ENCODE measurements around the gene RIC1.
"Not testable (repeated sequence)": the region's sequence is repeated elsewhere in the genome, so short reads cannot be mapped to it uniquely, and the experiment has no call there.

The RIC1 gene, protein sequence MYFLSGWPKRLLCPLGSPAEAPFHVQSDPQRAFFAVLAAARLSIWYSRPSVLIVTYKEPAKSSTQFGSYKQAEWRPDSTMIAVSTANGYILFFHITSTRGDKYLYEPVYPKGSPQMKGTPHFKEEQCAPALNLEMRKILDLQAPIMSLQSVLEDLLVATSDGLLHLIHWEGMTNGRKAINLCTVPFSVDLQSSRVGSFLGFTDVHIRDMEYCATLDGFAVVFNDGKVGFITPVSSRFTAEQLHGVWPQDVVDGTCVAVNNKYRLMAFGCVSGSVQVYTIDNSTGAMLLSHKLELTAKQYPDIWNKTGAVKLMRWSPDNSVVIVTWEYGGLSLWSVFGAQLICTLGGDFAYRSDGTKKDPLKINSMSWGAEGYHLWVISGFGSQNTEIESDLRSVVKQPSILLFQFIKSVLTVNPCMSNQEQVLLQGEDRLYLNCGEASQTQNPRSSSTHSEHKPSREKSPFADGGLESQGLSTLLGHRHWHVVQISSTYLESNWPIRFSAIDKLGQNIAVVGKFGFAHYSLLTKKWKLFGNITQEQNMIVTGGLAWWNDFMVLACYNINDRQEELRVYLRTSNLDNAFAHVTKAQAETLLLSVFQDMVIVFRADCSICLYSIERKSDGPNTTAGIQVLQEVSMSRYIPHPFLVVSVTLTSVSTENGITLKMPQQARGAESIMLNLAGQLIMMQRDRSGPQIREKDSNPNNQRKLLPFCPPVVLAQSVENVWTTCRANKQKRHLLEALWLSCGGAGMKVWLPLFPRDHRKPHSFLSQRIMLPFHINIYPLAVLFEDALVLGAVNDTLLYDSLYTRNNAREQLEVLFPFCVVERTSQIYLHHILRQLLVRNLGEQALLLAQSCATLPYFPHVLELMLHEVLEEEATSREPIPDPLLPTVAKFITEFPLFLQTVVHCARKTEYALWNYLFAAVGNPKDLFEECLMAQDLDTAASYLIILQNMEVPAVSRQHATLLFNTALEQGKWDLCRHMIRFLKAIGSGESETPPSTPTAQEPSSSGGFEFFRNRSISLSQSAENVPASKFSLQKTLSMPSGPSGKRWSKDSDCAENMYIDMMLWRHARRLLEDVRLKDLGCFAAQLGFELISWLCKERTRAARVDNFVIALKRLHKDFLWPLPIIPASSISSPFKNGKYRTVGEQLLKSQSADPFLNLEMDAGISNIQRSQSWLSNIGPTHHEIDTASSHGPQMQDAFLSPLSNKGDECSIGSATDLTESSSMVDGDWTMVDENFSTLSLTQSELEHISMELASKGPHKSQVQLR (N-terminal part only)

DNA sequence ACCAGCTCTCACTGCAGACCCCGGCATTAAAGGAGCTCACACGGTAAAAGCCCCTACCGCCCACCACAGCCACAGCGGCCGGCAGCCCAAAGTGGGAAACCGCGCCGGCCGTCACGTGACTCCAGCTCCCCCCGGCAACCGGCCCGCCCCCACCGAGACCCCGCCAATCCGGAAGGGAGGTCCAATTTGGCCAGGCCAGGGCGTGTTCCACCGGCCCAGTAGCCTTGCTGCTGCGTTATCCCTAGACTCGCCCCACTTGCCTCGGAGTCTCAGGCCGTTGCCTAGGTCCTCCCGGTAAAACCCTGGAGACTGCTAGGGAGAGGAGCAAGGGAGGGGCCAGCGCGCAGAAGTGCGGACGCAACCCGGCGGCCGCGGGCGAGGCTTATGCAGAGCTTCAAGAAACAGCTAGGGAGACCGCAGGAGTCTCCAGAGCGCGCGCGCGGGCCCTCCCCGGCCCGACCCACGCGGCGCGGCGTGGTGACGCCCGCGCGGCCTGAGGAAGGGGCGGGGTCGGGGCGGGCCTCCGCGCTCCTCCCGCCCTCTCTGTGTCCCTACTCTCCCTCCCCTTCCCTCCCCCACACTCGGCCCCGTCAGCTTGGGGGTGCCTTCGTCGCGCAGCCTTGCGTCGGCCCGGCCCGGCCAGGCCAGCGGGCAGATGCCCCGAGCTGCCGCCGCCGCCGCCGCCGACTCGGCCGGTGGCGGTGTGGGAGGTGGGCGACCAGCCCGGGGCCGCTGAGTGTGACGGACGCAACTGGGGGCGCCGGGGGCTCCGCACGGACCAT is at the start of gene RIC1:
RIC1 (plus strand) TSS at position 578 of the 782 bp plus-strand sequence; CDS start at position 781, 203 bp downstream.
- peak; percentile 88 for DNase-seq

DNA sequence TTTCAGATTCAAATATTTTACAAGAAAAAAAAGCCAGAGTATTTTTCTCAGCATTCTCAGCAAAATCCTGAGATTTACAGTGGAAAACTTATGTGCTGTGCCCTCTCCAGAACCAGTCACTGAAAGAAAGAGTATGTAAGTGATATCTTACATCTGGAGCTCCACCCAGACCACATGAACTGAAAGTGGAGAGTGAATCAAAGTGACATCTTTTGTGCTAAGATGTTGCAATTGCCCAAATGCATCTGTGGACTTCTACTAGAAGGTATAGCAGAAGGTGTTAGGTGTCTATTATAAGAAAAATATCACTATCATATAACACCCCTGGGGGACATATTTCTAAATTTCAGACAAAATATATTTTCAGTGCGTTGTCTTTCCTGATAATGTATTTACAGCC is 49.0 kb upstream of the RIC1 start:
- no peak for DNase-seq

DNA sequence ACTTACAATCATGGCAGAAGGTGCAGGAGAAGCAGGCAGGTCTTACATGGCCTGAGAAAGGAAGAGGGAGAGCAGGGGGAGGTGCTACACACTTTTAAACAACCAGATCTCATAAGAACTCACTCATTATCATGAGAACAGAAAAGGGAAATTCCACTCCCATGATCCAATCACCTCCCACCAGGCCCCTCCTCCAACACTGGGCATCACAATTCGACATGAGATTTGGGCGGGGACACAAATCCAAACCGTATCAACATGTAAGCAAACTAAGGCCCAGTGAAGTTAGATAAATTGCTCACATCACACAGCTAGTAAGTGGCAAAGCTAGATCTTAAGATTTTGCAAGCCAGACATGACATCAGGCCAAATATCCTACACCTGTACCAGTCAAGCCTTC is 48.3 kb upstream of the RIC1 start:
- DNase-seq: no peak

DNA sequence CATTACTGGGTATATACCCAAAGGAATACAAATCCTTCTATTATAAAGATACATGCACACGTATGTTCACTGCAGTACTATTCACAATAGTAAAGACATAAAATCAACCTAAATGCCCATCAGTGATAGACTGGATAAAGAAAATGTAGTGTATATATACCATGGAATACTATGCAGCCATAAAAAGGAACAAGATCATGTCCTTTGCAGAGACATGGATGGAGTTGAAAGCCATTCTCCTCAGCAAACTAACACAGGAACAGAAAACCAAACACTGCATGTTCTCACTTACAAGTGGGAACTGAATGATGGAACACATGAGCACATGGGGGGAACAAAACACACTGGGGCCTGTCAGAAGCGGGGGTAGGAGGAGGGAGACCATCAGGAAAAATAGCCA is 47.2 kb upstream of the RIC1 start:
- not testable (repeated sequence) for DNase-seq

DNA sequence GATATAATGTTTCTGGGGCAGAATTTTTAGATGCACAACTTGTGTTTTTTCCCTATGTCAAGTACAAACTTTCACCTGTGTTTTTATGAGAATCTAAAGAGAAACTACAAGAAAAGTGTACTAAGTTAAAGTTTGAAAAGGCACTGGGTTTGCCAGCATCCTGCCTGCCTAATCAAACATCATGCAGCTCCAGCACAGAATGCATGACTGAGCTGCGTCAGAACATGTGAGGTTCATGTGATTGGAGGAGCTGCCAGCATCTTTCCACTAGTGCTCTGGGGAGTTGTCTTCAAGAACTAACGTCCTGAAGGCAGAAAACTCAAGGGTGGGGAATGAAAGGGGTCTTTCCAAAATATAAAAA is 46.1 kb upstream of the RIC1 start:
- no peak for DNase-seq

DNA sequence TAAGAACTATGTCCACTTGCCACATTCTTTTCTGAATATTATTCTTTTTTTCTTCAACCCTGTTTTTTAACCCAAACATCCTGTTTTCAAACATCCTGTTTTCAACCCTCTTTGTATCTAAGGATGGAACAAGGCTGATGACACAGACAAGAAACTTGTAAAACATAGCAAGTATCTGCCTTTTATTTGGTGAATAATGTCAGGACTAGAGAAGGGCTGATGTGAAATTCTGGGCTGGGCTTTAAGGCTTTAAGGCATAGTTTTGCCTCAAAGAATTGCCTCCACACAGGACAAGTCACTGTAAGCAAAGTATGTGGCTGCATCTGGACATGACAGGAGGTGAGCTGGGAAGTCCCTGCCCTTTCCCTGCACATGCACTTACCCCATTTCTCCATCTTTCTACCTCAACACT is 42.5 kb upstream of the RIC1 start:
- no peak for DNase-seq

DNA sequence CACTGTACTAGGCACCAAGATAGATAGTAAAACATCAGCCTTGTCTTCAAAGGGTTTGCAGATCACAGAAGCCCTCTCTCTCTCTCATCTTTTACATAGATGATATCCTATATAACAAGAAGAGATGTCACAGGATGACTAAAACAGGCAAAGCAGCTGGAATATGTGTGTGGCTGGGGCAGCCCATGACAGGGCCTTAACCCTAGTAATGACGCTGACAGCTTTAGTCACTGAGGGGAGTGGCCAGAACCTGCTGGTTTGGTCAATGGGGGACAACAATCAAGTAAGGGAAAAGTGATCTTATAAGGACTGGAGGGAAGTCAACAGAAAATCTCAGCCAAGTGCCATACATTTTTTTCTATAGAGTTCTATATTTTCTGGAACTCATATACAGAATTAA is 41.9 kb upstream of the RIC1 start:
- DNase-seq: no peak

DNA sequence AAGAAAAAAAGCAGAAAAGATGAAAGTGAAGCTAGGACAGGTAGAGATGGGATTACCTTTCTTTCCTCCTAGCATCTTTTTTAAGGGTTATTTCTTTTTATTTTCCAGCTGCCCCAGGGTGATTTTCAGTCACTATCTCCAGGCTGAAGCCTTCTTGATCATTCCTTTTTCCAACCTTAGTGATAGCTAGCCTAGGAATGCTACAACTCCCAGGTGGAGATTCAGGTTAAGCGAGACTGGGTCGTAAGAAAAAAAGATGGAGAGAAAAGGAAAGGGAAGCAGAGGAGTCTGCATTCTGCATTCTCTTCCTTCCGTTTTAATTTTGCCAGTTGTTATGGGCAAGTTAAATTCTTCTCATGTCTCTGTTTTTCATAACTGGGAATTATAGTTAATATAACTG is 36.7 kb upstream of the RIC1 start:
- DNase-seq: no peak

DNA sequence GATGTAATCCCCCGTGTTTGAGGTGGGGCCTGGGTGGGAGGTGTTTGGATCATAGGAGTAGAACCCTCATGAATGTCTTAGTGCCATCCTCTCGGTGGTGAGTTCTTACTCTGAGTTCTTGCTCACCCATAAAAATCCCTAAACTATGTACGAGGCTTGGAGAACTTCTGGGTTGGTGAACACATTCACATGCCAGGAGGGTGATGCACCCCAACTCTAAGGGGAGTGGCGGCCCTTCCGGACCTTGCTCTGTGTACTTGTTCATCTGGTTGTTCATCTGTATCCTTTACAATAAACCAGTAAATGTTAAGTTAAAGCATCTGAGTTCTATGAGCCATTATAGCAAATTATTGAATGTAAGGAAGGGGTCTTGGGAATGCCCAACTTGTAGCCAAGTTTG is 36.0 kb upstream of the RIC1 start:
- DNase-seq: no peak

DNA sequence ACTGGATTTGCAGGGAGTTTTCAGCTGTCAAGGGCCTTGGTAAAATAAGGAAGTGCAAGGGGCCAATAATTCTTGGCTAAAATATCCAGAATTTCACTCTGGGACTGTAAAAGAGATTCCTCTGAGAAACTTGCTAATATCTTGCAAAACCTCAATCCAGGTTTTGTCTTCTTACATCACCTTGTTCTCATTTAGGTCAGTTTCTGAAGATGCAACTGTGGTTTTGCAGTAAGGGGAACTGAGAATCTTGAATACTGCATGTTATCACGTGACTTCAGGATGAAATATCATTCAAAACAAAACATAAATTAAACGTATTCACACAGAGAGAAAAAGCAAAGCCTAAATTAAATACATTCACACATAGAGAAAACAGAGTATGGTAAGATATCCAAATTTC is 35.0 kb upstream of the RIC1 start:
- DNase-seq: no peak

DNA sequence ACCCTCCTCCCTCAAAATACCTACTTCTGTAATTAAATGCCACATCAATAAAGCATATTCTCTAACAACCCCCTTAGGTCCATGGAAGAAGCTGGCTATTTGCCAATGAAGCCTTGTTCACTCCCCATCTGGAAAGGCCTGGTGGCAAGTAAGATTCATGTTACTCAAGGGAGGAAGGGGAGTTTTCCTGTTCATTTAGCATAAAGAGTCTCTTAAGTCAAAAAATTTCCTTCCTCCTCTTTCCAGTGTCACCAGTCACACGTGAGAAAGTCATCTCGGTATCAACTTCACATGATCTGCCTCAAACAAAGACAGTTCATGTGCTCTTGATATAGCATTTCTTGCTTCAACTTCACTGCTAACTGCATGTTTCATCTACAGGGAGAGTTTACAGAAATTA is 32.7 kb upstream of the RIC1 start:
- no peak for DNase-seq

DNA sequence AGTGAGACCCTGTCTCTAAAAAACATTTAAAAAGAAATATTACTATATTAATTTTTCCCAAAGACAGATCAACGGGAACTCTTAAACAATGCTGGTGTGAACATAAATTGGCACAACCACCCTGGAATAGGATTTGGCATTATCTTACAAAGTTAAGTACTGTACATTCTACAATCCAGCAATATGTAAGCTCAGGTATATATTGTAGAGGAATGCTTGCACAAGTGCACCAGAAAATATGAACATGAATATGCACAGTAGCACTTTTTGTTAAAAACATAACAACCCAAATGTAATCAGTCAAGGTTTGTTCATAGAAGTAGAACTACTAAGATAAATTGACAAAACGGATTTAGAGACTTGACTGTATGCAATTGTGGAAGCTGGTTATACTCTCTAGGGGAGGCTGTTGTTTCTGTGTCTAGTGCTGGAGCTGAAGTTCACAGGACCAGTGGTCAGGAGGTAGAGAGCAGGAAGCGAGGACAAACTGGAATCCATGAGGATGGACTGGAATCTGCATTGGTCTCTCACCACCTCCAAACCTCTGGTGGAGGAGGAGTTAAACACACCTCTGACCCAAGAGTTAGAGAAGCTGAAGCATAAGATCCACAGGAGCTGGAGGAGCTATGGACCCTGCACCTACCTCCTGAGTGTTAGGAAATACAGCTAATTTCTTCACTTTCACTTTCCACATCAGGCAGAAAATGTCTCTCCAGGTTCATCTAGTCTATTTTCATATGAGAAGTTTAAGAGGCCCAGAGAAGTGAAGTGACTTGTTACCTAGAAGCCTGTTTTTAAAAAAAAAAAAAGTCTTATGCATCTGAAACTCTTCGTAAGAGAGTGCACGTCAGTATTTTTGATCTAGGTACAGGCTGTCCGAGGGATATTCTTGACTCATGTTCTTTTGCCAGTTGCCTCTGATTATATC is 20.3 kb upstream of the RIC1 start:
- DNase-seq: no peak

DNA sequence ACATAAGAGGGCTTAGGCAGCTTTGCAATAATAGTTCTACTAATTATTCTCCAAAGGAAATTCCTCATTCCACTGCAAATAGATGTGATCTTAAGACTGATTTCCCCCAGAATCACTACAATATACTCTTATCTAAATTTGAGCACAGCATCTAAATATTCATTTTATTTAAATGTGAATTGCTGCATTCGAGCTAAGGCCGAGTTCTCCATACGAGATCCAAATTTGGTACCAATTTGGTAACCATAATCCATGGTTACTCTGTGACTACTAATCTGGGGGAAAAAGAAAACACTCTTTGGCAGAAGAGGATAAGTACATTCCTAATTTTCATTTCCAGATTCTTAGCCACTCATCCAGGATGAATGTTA is 19.7 kb upstream of the RIC1 start:
- no peak for DNase-seq

DNA sequence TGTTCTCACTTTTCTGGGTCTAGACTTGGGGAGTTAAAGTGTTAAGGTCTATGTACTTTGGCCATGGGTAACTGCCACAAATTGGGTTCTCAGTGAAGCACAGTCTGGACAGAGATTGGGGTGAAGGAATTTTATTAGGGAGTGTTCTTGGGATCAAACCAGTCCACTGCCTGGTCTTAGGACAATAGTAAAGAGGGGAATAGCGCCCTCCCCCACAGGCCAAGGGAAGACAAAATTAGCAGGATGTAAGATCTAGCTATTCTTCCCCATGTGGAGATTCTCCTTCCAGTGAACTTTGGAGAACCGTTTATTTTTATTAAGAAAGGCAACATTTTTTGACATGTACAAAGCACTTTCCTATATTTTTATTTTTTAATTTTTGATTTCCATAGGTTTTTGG is 18.4 kb upstream of the RIC1 start:
- DNase-seq: no peak

DNA sequence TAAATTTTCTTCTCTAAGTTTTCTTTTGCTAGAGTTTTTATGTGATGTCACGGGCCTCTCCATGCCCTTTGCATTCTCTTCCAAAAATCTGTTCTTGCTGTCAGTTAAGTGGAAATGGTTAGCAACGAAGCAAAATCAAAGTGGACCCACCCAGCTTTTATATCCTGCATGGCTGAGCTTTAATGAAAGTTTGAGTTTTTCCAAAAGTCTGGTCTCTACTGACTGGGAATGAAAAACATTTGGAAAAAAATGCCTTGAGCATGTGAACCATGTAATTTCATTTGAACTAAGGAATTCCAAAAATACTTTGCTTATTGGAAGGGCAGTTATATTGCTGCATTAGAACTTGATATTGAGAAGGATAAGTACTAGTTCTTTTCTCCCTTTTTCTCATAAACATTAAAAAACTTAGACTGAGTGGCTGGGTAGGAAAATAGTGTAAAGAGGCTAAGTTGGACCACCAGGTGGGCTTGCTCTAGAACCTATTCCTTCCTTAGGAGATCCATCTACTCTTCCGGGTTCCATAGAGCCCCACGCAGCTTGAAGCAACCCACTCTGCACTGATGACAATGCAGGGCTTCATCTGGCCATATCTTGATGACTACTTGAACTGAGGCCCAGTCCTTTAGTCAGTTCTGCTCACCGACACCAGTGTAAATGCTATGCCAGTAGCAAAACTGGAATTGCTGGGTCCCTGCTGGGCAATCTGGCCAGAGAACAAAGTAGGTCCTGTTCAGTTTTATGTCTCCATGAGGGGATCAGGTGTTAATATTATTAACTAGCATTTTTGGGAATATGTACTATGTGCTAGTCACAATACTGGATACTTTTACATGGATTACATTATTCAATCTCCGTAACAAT is 17.4 kb upstream of the RIC1 start:
- no peak for DNase-seq

DNA sequence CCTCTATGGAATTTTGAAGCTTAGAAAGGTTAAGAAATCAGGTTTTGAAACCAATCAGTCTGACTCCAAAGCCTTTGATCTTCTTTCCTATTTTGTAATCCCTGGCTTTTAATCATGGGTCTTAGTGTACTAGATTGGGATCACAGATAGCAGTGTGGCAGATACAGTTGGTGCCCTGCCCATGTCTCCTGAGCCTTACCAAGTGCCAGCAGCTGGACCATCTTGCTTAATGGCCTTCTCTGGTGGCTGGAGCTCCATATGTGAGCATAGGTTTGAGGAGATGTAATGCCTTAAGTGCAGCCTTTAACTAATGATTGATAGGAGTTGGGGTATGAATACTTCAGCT is 16.7 kb upstream of the RIC1 start:
- DNase-seq: no peak

DNA sequence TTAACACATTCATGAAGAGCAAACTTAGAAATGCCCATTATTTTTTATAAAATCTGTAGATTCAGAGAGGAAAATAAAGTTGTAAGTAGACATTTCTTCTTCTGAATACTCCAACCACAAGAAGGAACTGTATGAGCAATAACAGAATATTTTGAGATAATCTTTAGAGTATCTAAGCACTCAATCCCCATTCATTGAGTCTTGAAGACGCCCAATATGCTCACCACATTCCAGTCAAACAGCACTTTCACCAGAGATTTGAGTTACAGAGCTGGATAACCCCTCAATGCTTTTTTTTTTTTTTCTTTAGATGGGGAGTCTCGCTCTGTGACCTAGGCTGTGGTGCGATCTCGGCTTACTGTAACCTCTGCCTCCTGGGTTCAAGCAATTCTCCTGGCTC is 14.7 kb upstream of the RIC1 start:
- DNase-seq: no peak

DNA sequence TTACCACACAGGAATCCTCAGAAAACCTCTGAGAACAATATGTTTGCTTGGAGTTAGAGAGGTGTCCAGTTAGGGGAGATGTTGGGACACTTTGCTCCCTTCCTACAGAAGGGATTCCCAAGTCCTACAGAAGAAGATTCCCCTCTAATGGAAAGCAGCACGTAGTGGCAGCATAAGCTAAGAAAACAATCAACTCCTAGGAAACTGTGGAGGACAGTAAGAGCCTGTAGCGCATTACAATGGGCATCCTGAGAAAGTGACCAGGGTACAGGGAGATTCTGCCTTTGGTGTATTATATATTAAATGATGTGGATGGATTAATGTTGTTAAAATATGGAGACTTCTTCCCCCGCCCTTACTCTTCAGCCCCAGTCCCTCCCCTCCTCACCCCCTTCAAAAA is 13.9 kb upstream of the RIC1 start:
- DNase-seq: no peak

DNA sequence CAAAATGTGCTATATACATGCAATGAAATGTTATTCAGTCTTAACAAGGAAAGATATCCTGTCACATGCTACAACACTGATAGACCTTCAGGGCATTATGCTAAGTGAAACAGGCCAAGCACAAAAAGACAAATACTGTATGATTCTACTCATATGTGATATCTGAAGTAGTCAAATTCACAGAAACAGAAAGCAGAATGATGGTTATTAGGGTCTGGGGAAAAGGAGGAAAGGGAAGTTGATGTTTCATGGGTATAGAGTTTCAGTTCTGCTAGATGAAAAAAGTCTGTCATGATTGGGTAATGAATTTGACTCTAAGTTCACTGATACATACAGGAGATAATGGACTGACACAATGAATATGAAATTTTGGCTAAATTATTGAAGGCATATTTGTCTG is 11.2 kb upstream of the RIC1 start:
- no peak for DNase-seq

DNA sequence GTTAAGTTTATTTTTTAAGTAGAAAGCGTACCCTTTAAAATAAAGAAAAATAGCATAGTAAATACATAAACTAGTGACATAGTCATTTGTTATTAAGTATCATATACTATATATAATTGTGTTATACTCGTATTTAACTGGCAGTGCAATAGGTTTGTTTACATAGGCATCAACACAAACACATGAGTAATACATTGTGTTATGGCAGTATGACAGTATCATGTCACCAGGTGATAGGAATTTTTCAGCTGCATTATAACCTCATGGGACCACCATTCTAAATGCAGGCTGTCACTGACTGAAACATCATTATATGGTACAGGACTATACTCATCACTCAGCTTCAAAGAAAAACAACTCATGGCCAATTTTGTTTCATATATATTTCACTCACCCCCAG is 8.4 kb upstream of the RIC1 start:
- DNase-seq: no peak

DNA sequence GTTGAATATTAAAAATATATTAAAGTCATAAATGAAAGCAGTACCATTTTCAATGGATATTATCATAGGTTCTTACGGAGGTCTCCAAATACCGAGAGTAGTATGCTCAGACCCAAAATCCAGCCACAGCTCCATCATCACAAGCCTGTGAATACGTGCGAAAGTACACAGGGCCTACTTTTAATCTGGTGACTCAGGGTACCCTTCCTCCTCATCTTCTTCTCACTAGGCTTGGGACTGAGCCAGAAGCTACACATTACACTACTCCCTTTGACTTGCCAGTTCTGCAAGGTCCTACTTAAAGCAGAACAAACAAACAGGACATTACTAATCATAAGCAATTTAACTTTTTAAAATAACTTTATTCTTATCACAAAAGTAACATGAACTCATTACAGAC is 7.6 kb upstream of the RIC1 start:
- no peak for DNase-seq

All from NCI-H446 treated with DMSO at 0.1 percent for 48 hours (cell line).